Activated T-cell treated with anti-CD3 and anti-CD28 coated beads for 1 hour (primary cell): ENCODE data around the gene PTRHD1.
A peak's percentile ranks its signal among the peaks of the same experiment; 100 is the strongest.
"Not testable (repeated sequence)": the region's sequence is repeated elsewhere in the genome, so short reads cannot be mapped to it uniquely, and the experiment has no call there.

ENCODE experiments used
- DNase-seq: peaks from one replicate; pipeline ENCODE4 v3.0.0-alpha.2; 2020; ENCODE audit warnings: low read depth

PTRHD1 gene, protein sequence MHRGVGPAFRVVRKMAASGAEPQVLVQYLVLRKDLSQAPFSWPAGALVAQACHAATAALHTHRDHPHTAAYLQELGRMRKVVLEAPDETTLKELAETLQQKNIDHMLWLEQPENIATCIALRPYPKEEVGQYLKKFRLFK

DNA sequence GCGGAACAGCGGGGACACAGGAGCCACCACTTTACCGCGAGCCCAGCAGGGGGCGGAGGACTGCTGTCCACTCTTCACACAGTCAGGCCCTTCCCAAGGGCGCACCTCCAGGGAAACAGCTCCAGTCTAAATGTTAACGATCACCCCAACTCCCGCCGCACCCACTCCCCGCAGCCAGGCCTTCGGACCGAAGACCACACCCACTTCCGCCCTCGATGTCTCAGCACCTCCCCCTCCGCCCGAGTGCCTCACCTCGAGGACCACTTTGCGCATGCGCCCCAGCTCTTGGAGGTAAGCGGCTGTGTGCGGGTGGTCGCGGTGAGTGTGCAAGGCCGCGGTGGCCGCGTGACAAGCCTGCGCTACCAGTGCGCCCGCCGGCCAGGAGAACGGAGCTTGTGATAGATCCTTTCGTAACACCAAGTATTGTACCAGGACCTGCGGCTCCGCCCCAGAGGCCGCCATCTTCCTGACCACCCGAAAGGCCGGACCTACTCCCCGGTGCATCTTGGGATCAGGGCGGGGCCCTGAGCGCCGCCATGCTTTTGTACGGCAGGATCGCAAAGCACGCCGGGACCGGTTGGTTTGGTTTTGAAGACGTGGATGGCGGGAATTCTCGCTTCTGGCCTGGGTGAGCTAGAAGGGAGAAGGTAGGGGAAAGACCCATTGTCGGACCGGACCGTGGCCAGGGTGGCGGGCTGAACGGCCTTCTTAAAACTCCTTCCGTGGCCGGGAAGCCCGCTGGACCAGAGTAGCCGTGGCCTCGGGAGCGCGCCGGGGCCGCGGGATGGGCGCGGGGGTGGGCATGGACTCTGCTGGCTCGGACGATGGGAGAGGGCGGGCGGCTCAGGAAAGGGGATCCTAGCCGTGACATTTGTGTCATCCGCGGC, at the start of gene PTRHD1, which contains the start of gene CENPO:
PTRHD1 (minus strand) TSS at position 518 of the 887 bp plus-strand sequence; CDS start at position 504, 14 bp downstream.
CENPO (plus strand) TSS at position 552 of the 887 bp plus-strand sequence. CDS start 495 bp downstream, outside the sequence.
- DNase-seq: peak; percentile 91

DNA sequence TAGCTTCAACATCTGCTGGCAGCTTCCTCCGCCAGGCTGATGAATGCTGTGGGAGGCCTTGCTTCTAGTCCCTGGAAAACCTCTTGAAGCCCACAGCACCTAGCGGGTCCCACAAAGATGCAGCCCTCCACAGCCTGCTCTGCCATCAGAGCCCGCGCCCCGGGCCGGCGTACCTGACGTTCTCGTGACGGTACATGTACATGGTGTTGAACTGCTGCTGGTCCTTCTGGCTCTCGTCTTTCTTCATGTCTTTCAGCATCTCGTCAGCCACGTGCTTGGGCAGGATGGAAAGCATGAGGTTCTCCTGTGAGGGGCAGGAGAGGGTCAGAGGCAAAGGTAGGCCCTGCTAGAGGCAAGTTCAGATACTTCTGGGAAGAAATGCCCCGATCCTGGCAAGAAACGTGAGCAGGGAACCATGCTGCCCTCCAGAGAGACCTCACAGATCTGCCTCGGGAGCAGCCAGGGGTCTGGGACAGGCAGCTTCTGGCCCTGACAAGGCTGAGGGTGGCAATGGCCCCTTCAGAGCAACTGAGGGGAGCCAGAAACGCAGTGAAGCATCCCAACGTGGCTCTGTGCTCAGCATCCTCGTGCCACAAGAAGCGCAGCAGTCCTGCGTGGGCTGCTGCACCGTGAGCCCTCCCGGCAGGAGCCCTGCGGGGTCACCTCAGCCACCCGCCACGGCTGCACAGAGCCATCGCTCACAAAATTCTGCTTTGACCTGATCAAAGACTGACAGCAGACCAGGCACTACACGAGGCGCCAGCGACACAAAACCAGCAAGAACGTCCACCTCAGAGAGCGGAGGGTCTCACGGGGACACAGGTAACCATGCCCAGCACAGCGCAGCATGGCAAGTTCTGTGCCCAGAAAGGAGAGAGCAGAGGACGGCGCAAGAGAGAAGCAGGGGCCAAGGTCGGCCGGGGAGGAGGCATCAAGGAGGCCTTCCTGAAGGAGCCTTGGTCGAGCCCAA, 49.2 kb upstream of the PTRHD1 start:
- no peak for DNase-seq

DNA sequence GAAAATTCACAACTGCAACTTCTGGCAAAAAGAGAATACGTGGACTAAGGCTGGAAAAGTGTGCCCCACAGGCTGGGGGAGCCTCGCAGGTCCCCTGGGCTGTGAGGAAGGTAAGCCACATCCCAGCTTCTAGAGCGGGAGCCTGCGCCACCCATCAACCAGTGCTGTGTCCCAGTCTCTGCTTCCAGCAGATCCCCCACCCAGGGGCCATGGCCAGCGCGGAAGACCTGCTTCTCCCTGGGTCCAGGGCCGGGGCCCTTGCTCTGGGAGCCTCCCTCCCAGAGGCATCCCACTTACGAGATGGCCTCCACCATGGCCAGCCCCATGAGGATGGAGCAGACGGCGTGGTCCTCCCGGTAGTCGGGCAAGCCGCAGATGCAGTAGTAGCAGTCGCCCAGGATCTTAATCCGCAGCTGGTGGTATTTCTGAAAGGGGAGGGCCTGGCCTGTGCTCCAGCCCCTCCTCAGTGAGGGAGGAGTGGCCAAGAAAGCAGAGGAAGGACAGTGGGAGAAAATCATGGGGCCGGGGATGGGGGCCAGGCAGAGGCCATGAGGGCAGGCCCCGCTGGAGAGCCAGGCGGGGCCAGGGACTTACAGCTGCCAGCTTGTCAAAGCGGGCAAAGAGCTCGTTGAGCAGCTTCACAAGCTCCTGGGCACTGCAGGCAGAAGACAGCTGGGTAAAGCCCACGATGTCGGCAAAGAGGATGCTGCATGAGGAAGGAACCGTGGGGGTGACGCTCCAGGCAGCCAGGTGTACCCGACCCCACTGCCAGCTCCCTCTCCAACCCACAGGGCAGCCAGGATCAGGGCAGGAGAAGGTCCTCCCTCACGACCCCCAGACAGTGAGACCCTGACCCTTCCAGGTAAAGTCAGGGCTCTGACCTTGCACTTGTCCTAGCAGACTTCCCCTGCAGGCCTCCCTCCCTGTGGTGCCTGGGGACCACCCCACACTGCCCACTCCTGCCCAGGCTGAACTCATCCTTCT, 48.1 kb upstream of the PTRHD1 start:
- no peak for DNase-seq

DNA sequence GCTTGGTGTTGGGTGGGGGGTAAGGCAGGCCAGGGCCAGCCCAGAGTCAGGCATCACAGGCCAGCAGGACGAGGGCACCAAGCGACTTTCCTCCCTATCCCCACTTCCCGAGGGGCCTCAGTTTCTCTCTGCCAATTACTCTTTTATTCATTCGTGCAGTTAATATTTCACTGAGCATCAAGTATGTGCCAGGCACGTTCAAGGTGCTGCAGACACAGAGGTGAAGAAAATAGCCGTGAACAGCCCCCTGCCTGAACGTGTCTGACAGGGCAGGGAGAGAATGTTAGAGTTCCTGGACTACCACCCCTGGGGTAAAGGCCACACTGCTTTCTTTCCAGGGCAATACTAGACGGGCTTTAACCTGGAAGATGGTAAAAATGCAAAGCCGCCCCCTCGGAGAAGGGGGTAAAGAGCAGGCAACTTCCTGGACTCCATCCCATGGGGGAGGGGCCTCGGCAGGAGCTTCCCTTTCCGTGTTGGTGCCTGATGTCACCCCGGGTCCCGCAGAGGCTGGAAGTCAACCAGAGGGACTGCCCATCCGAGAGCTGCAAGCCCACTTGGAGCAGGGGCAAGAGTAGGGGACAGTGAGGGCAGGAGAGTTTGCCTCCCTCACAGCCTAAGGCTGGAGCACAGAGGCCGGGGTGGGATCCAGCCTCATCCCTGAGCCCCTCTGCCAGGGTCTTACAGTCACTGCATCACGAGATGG, 47.1 kb upstream of the PTRHD1 start:
- no peak for DNase-seq

DNA sequence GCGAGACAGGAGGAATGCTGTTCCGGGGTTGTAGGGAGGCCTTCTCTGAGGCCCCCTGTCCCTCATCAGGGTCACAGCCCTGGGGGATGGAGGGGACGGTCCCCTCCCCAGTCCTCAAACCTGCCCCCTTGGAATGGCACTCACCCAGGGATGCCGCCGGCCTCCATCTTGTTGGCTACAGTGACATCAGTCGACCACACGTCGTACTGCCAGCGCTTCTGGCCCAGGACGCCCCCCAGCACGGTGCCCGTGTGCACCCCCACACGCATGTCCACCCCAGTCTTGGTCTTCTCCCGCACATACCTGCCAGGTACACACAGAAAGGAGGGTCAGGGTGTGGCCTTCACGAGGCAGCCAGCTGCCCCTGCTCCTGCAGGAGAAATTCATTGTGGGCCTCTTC, 46.5 kb upstream of the PTRHD1 start:
- no peak for DNase-seq

DNA sequence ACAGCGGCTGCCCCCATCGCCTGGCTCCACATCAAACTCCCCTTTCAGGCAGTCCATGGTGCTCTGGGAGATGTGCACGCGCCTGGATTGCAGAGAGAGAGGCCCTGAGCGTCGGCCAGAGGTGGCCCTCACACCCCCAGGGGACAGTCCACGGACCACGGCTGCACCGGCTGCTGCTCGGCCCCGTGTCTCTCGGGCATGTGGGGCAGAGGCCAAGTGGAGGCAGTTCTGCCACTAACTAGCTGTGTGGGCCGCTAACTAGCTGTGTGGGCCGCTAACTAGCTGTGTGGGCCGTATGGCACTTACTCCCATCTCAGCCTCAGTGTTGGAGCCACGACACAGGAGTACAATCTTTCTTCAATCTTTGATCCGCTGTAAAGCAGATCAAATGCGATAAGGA, 45.4 kb upstream of the PTRHD1 start:
- no peak for DNase-seq

DNA sequence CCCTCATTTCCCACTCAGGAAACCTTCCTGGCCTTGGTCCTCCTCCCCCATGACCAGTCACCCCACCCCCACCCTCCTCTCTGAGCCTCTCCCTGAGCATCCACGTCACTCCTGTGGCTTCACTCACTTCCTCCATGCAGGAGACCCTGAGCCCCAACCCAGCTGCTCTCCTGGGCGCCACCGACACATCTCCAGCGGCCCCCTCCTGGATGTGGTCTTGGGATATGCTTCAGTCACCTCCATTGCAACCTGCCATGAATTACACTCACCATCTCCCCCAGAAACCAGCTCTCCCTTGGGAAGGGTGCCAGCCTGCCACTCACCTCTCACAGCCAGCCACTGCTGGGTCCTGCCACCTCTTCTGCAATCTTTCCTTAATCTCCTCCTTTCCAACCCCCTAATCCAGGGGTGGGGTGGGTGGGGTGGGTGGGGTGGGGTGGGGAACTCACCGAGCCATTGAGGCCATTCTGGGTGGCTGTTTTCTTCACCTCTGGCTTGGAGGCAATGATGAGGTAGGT, 44.9 kb upstream of the PTRHD1 start:
- DNase-seq: no peak

DNA sequence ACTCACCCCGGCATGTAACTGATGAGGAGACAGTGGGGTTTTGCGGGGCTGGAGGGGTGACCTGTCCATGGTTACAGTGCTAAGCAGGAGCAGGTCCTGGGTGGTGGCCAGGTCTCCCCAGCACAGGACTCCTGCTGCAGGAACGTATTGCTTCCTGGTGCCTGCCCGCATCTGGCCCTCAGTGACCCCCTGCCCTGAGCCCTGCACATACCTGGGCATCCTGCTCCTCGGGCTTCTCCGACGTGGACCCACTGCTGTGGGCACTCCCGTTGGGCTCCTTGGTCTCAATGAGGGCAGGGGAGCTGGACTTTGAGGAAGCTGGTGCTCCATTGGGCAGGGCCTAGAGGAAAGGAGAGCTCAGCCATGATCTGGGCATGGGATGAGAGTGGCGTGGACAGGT, 43.5 kb upstream of the PTRHD1 start:
- no peak for DNase-seq

DNA sequence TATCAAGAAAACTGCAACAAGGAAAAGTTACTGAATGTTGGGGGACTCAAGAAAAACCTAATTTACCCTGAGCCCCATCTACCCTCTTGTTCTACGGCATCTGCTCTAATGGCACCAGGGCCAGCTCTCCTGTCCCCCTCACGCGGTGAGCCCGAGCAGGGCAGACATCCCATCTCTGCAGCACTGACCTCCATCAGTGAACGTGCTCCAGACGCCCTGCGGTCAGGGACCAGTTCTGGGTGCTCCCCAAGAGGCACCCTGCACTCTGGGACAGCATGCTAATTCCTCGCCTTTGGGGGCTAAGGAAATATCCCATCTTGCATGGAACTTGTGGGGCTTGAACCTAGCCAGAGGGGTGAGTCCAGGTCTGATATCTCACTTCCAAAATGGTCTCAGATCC, 43.0 kb upstream of the PTRHD1 start:
- DNase-seq: no peak

DNA sequence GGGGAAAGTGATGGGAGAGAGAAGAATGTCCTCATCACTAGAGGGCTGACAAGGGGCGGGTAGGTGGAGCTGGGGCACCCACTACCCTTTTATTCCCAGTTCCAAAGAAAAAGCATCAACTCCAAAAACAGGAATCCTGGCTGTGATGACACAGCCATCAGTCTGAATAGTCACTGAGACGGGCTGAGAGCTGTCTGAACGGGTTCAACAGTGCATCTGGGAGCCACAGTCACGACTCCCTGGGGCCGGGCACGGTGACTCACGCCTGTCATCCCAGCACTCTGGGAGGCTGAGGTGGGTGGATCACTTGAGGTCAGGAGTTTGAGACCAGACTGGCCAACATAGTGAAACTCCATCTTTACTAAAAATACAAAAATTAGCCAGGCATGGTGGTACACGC, 42.2 kb upstream of the PTRHD1 start:
- not testable (repeated sequence) for DNase-seq

DNA sequence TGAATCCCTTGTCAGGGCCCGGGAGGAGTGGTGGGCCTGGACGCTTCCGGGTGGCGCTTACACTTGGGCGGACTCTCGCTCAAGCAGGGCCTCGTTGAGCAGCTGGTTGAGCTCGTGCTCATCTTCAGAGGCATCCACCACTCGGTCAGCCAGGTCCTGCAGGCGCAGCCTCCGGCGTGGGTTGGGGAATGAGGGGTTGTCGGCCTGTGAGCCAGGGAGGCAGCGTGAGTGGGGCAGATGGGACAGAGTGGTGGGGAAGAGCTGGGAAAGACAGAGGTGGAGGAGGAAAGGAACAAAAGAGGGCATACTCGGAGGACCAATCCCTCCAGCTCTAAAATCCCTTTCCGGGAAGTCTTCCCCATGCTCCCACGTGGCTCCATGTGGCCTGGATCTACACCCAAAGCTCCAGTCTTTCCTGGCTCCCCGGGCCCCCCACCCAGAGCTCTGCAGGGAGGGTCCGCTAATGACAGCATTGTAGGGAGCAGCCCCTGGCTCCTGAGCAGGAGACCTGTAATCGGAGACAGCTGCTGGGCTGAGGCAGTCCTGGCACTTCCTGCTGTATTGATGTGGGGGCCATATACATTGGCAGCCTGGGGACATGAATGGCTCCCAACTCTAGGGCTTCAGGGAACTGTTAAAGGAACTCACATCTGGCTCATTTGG, 41.7 kb upstream of the PTRHD1 start:
- DNase-seq: no peak

DNA sequence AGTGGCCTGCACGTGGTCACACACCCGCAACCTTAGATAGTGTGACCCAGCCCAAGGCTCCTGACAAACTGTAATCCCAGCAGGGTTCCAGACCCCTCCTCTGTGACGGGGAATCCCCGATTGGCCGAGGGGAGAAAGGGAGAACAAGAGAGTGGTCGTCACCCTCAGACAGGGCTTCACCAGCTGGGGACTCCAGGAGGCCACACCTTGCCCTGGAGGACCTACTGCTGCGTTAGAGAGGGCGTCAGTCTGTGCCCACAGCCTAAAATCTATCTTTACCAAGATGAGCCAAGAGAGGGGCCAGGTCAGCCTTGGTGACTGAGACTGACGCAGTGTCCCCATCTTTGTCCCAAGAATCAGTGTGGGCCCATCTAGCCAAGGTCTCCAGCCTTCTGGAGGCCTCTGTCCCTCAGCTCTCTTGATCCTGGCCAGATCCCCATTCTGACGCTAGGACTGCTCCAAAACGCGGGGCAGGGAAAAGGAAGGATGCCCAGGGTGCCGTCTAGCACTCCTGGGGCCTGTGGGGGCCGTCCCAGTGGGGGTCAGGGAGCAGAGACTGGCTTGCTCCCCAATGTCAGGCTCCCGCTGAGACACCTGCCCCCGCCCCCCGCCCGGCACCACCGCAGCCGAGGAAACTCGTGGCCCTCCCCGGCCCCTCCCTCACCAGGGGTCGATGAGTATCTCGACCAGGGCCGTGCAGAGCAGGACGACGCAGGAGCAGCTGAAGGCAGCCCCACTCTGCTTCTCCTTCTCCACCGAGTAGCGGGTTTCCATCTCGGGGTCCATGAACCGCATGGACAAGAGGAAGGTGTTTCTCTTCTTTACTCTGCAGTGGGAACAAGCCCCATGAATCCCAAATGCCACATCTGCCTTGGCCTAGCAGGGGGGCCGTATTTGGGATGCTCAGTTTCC, 40.9 kb upstream of the PTRHD1 start:
- DNase-seq: no peak

DNA sequence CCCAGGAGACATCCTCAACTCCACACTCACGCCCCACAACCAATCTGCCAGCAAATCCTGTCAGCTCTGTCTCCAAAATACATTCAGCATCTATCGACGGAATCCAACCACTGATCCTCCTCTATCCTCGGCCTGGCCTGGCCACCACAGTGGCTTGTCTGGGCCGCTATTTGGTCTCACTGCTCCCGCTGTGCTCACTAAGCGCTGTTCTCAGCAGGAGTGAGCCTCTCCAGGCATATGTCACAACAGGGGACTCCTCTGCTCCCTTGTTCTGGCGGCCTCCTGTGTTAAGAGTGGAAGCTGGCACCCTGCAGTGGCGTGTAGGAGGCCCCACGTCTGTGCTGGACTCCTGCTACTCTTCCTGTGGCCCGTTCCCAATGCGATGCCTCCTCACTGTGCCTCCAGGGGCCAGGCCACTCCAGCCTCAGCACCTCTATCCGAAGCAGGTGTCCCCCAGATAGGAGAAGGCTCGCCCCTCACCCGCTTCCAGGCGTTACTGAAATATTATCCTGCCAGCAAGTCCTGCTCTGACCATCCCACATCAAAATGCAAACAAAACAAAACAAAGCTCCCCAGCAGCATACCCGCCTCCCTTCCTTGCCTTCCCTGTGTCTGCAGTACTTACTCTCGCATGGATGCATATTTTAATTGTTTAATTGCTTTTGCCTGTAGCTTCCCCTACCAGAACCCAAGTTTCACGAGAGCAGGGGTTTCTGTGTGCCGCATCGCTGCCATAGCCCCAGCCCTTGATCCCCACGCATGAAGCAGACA, 39.9 kb upstream of the PTRHD1 start:
- DNase-seq: no peak

DNA sequence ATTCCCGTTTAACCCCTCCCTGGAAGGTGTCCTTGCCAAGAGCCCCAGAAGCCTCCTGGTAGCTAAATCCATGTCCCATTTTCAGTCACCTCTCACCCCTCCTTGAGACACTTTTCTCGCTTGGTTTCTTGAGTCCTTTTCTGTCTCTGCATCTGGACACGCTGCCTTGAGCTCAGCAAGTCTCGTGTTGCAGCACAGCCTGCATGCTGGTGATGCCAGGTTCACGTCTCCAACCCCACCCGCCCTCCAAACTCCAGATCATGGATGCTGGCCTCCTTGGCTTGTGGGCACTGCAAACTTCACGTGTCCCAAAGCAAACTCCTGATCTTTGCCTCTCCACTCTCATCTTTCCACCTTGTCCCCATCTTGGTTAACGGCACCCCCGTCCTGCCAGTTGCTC, 39.3 kb upstream of the PTRHD1 start:
- DNase-seq: no peak

DNA sequence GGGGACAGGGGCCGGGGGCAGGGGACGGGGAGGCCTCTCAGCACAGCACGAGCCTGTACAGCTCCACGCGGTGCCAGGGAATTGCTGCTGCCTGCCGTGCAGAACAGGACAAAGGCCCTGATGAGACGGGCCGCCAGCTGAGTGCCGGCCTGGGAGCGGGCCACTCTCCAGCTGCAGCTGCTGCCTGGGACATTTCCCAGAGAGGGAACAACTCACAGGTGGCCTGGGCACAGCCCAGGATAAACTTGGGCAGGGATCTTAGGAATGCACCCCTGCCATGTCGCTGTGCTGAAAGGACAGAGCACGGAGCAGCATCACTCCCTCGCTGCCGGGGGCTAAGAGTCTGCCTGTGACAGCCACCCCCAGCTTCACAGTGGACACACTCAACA, 38.9 kb upstream of the PTRHD1 start:
- DNase-seq: no peak

DNA sequence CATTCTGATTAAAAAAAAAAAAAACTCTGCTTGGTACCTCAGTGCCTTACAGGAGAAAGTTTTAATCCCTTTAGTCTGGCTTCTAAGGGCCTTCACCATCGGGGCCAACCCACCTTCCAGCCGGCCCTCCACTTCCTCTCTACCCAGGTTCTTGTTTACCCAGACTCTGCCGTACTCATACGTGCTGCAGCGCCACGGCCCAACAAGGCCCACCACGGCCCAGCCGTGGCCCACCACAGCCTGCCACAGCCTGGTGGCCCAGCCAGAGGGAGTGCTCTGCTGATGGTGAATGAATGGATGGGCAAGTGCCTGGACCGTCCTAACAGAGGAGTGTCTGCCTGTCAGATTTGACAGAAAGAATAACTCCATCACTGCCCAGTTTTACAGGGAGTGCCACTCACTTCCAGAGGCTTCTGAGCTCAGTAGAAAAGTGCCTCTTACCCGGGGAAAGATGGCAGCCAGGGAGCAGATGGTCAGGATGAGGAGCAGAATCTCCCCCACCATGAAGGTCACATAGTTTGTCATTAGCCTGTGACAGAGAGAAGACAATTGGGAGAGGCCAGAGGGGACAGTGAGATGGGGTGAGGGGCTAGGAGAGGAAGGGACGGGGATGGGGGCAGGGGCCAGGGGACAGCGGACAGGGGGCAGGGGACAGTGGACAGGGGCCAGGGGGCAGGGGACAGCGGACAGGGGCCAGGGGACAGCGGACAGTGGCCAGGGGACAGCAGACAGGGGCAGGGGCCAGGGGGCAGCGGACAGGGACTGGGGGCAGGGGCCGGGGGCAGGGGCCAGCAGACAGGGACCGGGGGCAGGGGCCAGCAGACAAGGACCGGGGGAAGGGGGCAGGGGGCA, 38.3 kb upstream of the PTRHD1 start:
- no peak for DNase-seq

DNA sequence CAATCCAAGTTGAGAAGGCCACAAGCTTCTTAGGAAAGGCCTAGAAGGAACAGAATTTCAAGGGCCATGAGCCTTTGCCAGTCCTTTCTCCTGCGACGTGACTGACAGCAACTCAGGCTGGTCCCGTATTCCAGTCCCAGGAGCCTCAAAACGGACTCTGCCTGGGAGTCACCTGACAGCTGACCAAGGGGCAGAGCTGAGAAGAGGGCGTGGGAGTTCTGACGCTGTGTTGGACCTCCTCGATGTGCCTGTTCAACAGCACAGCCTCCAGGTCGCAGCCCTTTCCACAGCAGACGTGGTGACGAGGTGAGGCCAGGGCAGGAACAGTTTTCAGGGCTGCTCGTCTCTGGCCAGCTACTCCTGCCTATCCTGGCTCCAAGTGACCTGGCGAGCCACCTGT, 37.6 kb upstream of the PTRHD1 start:
- DNase-seq: no peak
